ENCODE results near the gene SH2D1A. TPM values are rescaled to one million over a fixed set of nuclear protein-coding genes. Genes with fewer than 3 reads are reported as not detected.
A peak's percentile ranks its signal among the peaks of the same experiment; 100 is the strongest.

SH2D1A gene
- total RNA-seq, 2 experiments from 2014 or later, result 0.63 to 4.3 TPM

- Histone ChIP-seq H3K79me2 (ENCODE audit: insufficient read depth, low read depth, low read length) (no peaks in the 10 kb centered on the region), H3K27ac (ENCODE audit: low read depth, low read length, poor library complexity, severe bottlenecking) (no peak overlapping the region), H3K36me3 (ENCODE audit: insufficient read depth, low read length) (no peaks in the 10 kb centered on the region), H3K4me2 (ENCODE audit: low read length) (no peak overlapping the region), H2AFZ (ENCODE audit: low read length) (peak overlapping the region; percentile 67), H4K20me1 (ENCODE audit: insufficient read depth, low read length) (no peaks in the 10 kb centered on the region), H3K9me2 (ENCODE audit: insufficient read depth, low read length) (no peaks in the 10 kb centered on the region), H3K4me1 (ENCODE audit: insufficient read depth, low read length, poor library complexity, severe bottlenecking) (peaks cover 44% of the 10 kb centered on the region), H3K9me3 (ENCODE audit: low read length) (no peaks in the 10 kb centered on the region), H3K4me3 (ENCODE audit: low read depth, low read length, poor library complexity, severe bottlenecking) (no peak overlapping the region)
- CTCF ChIA-PET (ENCODE audit: unreplicated experiment), result no interaction called here
- no peak for DNase-seq (ENCODE audit: low spot score)
- BruUV-seq (replicated peaks), result no TSS peak
- TF ChIP-seq EZH2phosphoT487 (IDR thresholded peaks at IDR 0.05; ENCODE audit: borderline replicate concordance, low read depth, low read length), result no peak
- TF ChIP-seq, protein P1, sequence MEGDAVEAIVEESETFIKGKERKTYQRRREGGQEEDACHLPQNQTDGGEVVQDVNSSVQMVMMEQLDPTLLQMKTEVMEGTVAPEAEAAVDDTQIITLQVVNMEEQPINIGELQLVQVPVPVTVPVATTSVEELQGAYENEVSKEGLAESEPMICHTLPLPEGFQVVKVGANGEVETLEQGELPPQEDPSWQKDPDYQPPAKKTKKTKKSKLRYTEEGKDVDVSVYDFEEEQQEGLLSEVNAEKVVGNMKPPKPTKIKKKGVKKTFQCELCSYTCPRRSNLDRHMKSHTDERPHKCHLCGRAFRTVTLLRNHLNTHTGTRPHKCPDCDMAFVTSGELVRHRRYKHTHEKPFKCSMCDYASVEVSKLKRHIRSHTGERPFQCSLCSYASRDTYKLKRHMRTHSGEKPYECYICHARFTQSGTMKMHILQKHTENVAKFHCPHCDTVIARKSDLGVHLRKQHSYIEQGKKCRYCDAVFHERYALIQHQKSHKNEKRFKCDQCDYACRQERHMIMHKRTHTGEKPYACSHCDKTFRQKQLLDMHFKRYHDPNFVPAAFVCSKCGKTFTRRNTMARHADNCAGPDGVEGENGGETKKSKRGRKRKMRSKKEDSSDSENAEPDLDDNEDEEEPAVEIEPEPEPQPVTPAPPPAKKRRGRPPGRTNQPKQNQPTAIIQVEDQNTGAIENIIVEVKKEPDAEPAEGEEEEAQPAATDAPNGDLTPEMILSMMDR (conservative IDR thresholded peaks at IDR 0.05; ENCODE audit: low read length), result no peak
- intact Hi-C loops (cut with micrococcal nuclease; ENCODE audit: unreplicated experiment), result no loop called here
- POLR2A ChIA-PET, result no interaction called here
Observed at GRCh38 chrX:124341396-124342132, 4.8 kb upstream of the SH2D1A start.

- no peaks in the 10 kb centered on the region for H3K36me3 ChIP-seq (ENCODE audit: insufficient read depth, low read length)
- no peaks in the 10 kb centered on the region for H3K9me3 ChIP-seq (ENCODE audit: low read length)
- peak overlapping the region; percentile 8 for H3K4me2 ChIP-seq (ENCODE audit: low read length)
- POLR2A ChIA-PET, result interaction anchor here (1.2 kb wide), 1 partner anchor 16 kb away, joined by 4 read pairs; no protein-coding TSS in a partner anchor
- no peaks in the 10 kb centered on the region for H3K9me2 ChIP-seq (ENCODE audit: insufficient read depth, low read length)
- no peaks in the 10 kb centered on the region for H4K20me1 ChIP-seq (ENCODE audit: insufficient read depth, low read length)
- no peak overlapping the region for H3K4me3 ChIP-seq (ENCODE audit: low read depth, low read length, poor library complexity, severe bottlenecking)
- BruUV-seq (replicated peaks), result no TSS peak
- H3K79me2 ChIP-seq (ENCODE audit: insufficient read depth, low read depth, low read length), result no peaks in the 10 kb centered on the region
- no peak overlapping the region for H3K27ac ChIP-seq (ENCODE audit: low read depth, low read length, poor library complexity, severe bottlenecking)
- intact Hi-C loops (cut with micrococcal nuclease; ENCODE audit: unreplicated experiment), result no loop called here
- no peak for DNase-seq (ENCODE audit: low spot score)
- TF ChIP-seq, protein P1 (conservative IDR thresholded peaks at IDR 0.05; ENCODE audit: low read length), result no peak
- no peak for TF ChIP-seq EZH2phosphoT487 (IDR thresholded peaks at IDR 0.05; ENCODE audit: borderline replicate concordance, low read depth, low read length)
- peaks cover 50% of the 10 kb centered on the region for H3K4me1 ChIP-seq (ENCODE audit: insufficient read depth, low read length, poor library complexity, severe bottlenecking)
- H2AFZ ChIP-seq (ENCODE audit: low read length), result peak overlapping the region; percentile 67; the same call in 1 of the 2 replicates
- CTCF ChIA-PET (ENCODE audit: unreplicated experiment), result no interaction called here
Observed at GRCh38 chrX:124342174-124342867, 4.0 kb upstream of the SH2D1A start.

GRCh38 chrX:124343016-124343415 lies 3.3 kb upstream of the SH2D1A start:
- intact Hi-C loops (cut with micrococcal nuclease; ENCODE audit: unreplicated experiment), result no loop called here
- no peak for DNase-seq (ENCODE audit: low spot score)
- H3K27ac ChIP-seq (ENCODE audit: low read depth, low read length, poor library complexity, severe bottlenecking), result no peak overlapping the region
- CTCF ChIA-PET (ENCODE audit: unreplicated experiment), result no interaction called here
- H3K4me2 ChIP-seq (ENCODE audit: low read length), result no peak overlapping the region
- TF ChIP-seq, protein P1 (conservative IDR thresholded peaks at IDR 0.05; ENCODE audit: low read length), result no peak
- TF ChIP-seq EZH2phosphoT487 (IDR thresholded peaks at IDR 0.05; ENCODE audit: borderline replicate concordance, low read depth, low read length), result no peak
- H3K4me3 ChIP-seq (ENCODE audit: low read depth, low read length, poor library complexity, severe bottlenecking), result no peak overlapping the region
- no peaks in the 10 kb centered on the region for H4K20me1 ChIP-seq (ENCODE audit: insufficient read depth, low read length)
- no peaks in the 10 kb centered on the region for H3K79me2 ChIP-seq (ENCODE audit: insufficient read depth, low read depth, low read length)
- no peaks in the 10 kb centered on the region for H3K36me3 ChIP-seq (ENCODE audit: insufficient read depth, low read length)
- POLR2A ChIA-PET, result interaction anchor here (1.2 kb wide), 1 partner anchor 15 kb away, joined by 4 read pairs; no protein-coding TSS in a partner anchor
- peaks cover 50% of the 10 kb centered on the region for H3K4me1 ChIP-seq (ENCODE audit: insufficient read depth, low read length, poor library complexity, severe bottlenecking)
- BruUV-seq (replicated peaks), result no TSS peak
- no peaks in the 10 kb centered on the region for H3K9me3 ChIP-seq (ENCODE audit: low read length)
- H3K9me2 ChIP-seq (ENCODE audit: insufficient read depth, low read length), result no peaks in the 10 kb centered on the region
- peak overlapping the region; percentile 67; the same call in 1 of the 2 replicates for H2AFZ ChIP-seq (ENCODE audit: low read length)

Data from OCI-LY7 (cell line).